LHCN-M2 (cell line): ENCODE results near the gene SHC4. TPM values are rescaled to one million over a fixed set of nuclear protein-coding genes. Genes with fewer than 3 reads are reported as not detected.
"Not testable (repeated sequence)": the region's sequence is repeated elsewhere in the genome, so short reads cannot be mapped to it uniquely, and the experiment has no call there.

Experiments
- DNase-seq: peaks from one replicate; pipeline ENCODE4 v3.0.0-alpha.2; 2012; ENCODE audit warnings: low read depth
- total RNA-seq: library from RNA; depleted of rRNA; stranded (reverse); fragments of >200 nt; gene quantifications from 2 replicates; pipeline ENCODE4 v1.2.3, GENCODE V29; 2014

The SHC4 gene
- total RNA-seq, 1 experiment from 2014 or later, result 2.4 TPM

GRCh38 chr15:48924528-48925393 lies 39.0 kb downstream of the SHC4 start:
- no peak for DNase-seq

- no peak for DNase-seq
Observed at GRCh38 chr15:48922046-48922445, 41.7 kb downstream of the SHC4 start.

- DNase-seq, result no peak
Observed at GRCh38 chr15:48916721-48917120, 47.0 kb downstream of the SHC4 start.

- DNase-seq, result no peak
Observed at GRCh38 chr15:48915861-48916260, 47.9 kb downstream of the SHC4 start.

GRCh38 chr15:48914717-48915116 lies 49.0 kb downstream of the SHC4 start:
- DNase-seq, result no peak

GRCh38 chr15:48913141-48913540 lies 50.6 kb downstream of the SHC4 start:
- DNase-seq, result no peak

GRCh38 chr15:48910554-48910953 lies 53.2 kb downstream of the SHC4 start:
- DNase-seq, result not testable (repeated sequence)

- not testable (repeated sequence) for DNase-seq
Observed at GRCh38 chr15:48909313-48909712, 54.4 kb downstream of the SHC4 start.

GRCh38 chr15:48905847-48906246 lies 57.9 kb downstream of the SHC4 start:
- no peak for DNase-seq

- DNase-seq, result no peak
Observed at GRCh38 chr15:48905216-48905615, 58.5 kb downstream of the SHC4 start.

GRCh38 chr15:48904758-48905157 lies 59.0 kb downstream of the SHC4 start:
- no peak for DNase-seq

- no peak for DNase-seq
Observed at GRCh38 chr15:48899793-48900192, 63.9 kb downstream of the SHC4 start.

- no peak for DNase-seq
Observed at GRCh38 chr15:48898446-48898845, 65.3 kb downstream of the SHC4 start.

- no peak for DNase-seq
Observed at GRCh38 chr15:48898032-48898431, 65.7 kb downstream of the SHC4 start.

GRCh38 chr15:48896869-48897814 lies 66.6 kb downstream of the SHC4 start:
- peak; percentile 67 for DNase-seq

- DNase-seq, result no peak
Observed at GRCh38 chr15:48893311-48893710, 70.4 kb downstream of the SHC4 start.

- no peak for DNase-seq
Observed at GRCh38 chr15:48891232-48891765, 72.4 kb downstream of the SHC4 start.

GRCh38 chr15:48890375-48890972 lies 73.2 kb downstream of the SHC4 start:
- DNase-seq, result no peak

- no peak for DNase-seq
Observed at GRCh38 chr15:48889925-48890324, 73.8 kb downstream of the SHC4 start.

- DNase-seq, result peak; percentile 34
Observed at GRCh38 chr15:48888836-48889235, 74.9 kb downstream of the SHC4 start.

- DNase-seq, result no peak
Observed at GRCh38 chr15:48888191-48888590, 75.5 kb downstream of the SHC4 start.

GRCh38 chr15:48887144-48887543 lies 76.6 kb downstream of the SHC4 start:
- DNase-seq, result no peak
